ENCODE data around the gene CCDC54.
"Not testable (repeated sequence)": the region's sequence is repeated elsewhere in the genome, so short reads cannot be mapped to it uniquely, and the experiment has no call there.

The CCDC54 gene

GRCh38 chr3:107377151-107377550 lies at the start of gene CCDC54:
Gene CCDC54 (plus strand): TSS chr3:107377439. CDS start chr3:107377588, 149 bp downstream.
- no peak for DNase-seq

- DNase-seq, result no peak
Observed at GRCh38 chr3:107328069-107328468, 49.2 kb upstream of the CCDC54 start.

- DNase-seq, result no peak
Observed at GRCh38 chr3:107329088-107329487, 48.2 kb upstream of the CCDC54 start.

DNA sequence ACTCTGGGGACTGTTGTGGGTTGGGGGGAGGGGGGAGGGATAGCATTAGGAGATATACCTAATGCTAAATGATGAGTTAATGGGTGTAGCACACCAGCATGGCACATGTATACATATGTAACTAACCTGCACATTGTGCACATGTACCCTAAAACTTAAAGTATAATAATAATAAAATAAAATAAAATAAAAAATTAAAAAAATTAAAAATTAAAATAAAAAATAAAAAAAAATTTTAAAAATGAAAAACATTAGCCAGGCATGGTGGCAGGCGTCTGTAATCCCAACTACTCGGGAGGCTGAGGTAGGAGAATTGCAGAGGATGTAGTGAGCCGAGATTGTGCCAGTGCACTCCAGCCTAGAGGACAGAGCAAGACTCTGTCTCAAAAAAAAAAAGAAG lies 37.5 kb upstream of the CCDC54 start:
- not testable (repeated sequence) for DNase-seq

GRCh38 chr3:107344722-107345121 lies 32.5 kb upstream of the CCDC54 start:
- no peak for DNase-seq

GRCh38 chr3:107345822-107346405 lies 31.3 kb upstream of the CCDC54 start:
- DNase-seq, result no peak

- no peak for DNase-seq
Observed at GRCh38 chr3:107346564-107346963, 30.7 kb upstream of the CCDC54 start.

GRCh38 chr3:107347751-107348150 lies 29.5 kb upstream of the CCDC54 start:
- no peak for DNase-seq

- DNase-seq, result no peak
Observed at GRCh38 chr3:107356706-107357105, 20.5 kb upstream of the CCDC54 start.

DNA sequence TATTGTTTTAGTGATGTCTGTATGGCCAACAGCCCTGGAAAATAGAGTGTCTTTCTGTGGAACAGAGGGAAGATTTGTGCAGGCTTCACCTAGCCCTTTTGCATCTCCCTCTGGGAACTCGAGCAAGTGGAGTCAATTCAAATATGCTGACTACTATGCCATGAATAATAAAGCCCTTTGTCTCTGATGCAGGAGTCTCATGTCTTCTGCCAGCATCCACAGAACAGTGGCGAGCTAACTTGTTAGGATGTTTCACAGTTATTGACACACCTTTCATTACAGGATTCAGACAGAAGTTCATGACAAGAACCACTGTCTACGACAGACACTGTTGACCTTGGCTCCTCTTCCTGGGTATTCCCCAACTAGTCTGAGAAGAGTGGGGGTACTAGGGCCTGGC lies 15.6 kb upstream of the CCDC54 start:
- DNase-seq, result no peak

GRCh38 chr3:107365051-107365450 lies 12.2 kb upstream of the CCDC54 start:
- DNase-seq, result no peak

DNA sequence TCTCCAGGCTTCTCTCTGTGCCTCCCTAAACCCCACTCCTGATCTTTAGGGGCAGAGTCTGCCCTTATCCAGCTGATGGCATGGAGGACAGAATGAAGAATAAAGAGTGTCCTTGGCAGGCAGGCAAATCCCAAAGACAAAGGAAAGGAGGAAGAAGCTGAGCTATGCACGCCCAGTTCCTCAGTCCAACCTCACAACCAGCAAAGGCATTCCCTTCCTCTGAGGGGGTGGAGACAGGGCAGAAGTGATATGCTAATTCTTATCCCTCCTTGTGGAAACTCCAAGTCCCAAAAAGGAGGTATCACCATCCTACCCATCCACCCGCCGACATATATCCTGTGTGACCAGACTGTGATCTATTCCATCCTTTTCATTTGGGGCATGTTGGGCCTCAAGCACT lies 10.5 kb upstream of the CCDC54 start:
- no peak for DNase-seq

- no peak for DNase-seq
Observed at GRCh38 chr3:107367353-107367752, 9.9 kb upstream of the CCDC54 start.

DNA sequence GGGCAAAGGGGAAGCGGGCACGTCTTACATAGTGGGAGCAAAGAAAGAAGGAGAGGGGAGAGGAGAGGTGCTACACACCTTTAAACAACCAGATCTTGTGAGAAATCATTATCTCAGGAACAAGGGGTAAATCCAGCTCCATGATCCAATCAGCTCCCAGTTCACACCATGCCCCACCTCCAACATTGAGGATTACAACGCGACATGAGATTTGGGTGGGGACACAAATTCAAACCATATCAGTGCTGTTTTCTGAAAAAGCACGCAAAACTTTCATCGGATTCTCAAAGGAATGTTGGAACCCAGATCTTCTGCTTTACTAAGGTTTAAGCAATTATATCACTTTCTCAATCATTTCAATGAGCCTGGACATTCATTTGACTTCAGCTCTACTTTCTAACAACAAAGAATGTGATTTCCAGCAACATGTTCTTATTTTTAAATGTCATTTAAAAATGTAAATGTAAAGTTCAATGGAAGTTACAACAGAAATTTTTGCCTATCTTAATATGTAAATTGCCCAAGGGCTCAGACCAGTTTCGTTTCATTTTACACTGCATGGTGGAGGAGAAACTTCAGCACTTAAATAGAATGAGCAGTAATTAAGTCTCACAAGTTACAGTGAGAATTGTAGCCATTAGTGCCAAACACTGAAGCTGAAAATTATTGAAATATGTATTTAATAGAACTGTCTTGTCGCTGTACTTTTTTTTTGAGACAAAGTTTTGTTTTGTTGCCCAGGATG lies 8.4 kb upstream of the CCDC54 start:
- DNase-seq, result no peak

GRCh38 chr3:107369791-107370190 lies 7.4 kb upstream of the CCDC54 start:
- DNase-seq, result no peak

DNA sequence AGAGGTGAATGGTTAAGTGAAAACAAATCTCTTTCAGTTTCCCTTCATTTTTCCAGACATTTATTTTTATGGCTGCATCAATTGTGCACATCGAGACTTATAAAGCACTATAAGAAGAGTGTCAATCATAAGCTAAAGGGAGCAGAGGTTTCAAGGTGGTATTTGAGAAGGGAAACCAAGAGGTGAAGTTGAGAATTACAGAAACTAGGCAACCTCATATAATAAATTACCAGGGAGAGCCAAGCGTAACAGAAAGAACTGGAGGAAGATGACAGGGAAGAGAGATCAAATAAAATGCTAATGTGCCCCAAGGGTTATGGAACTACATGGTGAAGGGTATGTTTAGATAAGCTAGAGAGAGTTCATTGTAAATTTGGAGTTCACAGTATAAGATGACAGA lies 6.3 kb upstream of the CCDC54 start:
- DNase-seq, result no peak

DNA sequence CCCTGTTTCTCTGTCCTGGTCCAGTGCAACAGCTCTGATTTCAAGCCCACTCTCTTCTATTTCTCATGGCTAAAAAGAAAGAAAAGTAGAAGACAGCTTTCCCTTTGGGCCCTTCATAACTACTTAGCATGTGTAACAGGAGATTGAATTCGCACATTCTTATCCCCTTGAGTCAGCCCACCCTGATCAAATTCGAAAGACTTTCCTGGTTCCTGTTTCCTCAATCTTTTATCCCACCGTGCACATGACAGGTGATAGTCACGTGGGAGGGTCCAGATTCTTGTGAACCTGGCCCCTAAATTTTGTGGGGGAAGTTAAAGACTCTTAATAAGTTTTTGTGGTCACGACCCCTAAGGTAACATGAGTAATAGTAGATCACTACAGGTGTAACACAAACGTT lies 4.7 kb upstream of the CCDC54 start:
- no peak for DNase-seq

- no peak for DNase-seq
Observed at GRCh38 chr3:107373896-107374295, 3.3 kb upstream of the CCDC54 start.

- no peak for DNase-seq
Observed at GRCh38 chr3:107375682-107376081, 1.6 kb upstream of the CCDC54 start.

DNA sequence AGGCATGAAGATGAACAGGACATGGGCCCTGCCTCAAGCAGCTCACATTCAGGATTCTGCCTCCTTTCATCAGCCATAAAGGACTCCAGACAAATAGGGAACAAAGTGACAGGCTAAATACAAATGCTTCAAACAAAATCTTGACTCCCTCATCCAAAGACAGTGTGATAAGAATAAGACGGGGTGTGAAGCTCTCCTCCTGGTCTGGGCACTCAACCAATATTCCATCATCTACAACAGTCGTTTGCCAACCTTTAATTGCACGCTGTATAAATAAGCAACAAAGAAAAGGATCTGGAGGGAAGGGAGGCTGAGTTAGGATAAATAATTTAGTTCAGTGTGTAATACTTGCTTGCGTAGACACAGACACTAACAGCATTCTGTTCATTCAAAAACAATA lies 5.4 kb downstream of the CCDC54 start:
- no peak for DNase-seq

DNA sequence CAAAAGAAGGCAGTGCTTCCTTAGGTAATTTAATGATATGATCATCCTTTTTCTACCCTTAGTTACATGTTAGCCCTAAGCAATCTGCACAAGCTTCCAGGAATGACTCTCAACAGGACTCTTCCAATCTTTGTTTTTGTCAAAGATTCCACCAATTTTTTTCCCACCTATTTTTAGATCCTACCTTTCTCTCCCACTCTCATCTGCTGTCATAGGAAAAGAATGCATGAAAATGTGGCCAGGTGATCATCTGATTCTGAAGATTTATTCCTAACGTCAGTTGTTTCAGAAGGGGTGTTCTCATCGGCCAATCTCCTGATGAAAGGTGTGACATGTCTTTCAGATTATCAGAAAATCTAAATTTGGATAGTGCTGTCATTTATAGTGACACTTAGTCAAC lies 7.2 kb downstream of the CCDC54 start:
- no peak for DNase-seq

DNA sequence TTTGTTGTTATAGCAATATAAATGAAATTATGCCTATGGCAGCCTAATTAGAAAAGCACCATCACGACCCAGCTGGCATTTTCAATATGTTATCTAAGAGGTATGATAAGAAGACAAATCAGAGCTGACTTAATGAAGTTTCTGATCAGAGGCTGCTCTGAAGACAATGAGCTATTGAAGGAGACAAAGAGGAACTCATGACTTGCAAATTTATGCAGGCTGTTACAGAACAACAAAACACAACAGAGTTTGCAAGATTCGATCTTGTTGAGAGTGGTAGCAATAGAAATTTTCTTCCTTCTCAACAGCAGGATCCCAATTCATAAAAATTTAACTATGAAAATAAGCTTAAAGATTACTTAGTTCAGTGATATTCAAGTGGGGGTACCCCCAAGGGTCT lies 7.7 kb downstream of the CCDC54 start:
- no peak for DNase-seq

DNA sequence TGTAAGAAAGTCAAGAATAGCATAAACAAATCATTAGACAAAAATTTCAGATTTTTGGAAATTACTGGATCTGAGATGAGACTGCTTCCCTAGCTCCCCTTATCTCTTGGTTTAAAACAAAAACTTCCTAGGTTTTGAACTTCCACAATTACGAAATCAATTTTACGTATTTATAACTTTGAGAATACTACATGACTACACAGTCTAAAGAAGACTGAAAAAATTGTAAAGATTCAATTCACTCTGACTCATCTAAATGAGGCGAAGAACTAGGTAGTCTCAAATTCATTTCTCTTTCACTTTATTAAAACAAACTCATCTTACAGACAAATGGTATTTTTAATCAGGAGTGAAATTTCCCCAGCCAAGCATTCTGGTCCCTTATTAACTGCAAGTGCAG lies 10.3 kb downstream of the CCDC54 start:
- DNase-seq, result no peak

DNA sequence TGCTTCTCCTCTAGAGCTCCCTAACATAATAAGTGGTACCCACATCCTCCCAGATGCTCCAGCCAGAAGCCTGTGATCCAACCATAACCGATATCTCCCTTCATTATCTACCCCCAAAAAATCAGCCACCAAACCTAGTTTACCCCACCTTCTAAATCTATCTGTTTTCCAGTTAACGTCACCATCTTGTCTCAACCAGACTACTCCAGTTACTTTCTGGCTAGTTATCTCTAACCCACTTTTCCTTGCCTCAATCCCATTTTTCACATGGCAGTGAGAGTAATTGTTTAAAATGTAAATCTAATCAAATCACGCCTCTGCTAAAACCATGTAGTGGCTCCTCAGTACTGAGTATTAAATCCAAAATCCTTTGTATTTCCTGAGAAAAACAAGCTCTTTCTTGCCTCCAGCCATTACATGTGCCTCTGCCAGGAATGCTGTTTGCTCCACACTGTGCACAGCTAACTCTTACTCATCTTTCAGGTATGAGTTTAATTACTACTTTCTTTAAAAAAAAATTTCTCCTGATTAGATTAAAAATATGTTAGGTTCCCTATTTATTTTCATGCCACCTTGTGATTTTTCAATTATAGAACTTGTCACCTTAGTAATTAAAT lies 15.4 kb downstream of the CCDC54 start:
- no peak for DNase-seq

GRCh38 chr3:107394502-107394901 lies 17.3 kb downstream of the CCDC54 start:
- no peak for DNase-seq

Data from activated T-cell treated with anti-CD3 and anti-CD28 coated beads for 4 hours (primary cell).